Vagina (tissue), 2 donors: Measurements from ENCODE around the gene PAPPA. TPM values are rescaled to one million over a fixed set of nuclear protein-coding genes. Genes with fewer than 3 reads are reported as not detected.

ENCODE experiments used
- DNase-seq, 2 donors: peaks; one replicate each; pipeline ENCODE4 v3.0.0-alpha.2; 2017; ENCODE audit errors: extremely low spot score in 2 of 2
- H3K27ac ChIP-seq: fragments of 200-600 bp; sonication (generic); one replicate; pipeline ENCODE4 v1.5.1; 2019
- H3K27me3 ChIP-seq: fragments of 200-600 bp; sonication (generic); one replicate; pipeline ENCODE4 v1.5.1; 2019
- H3K36me3 ChIP-seq, 2 donors: fragments of 200-600 bp; sonication (generic); one replicate each; pipeline ENCODE4 v1.5.1; 2017 to 2019
- H3K4me1 ChIP-seq: fragments of 200-600 bp; sonication (generic); one replicate; pipeline ENCODE4 v1.5.1; 2019
- H3K4me3 ChIP-seq, 2 donors: fragments of 200-600 bp; sonication (generic); 1 replicate in 1 of 2; 2 replicates in 1 of 2; pipeline ENCODE4 v1.5.1; 2016 to 2019
- H3K9me3 ChIP-seq: fragments of 200-600 bp; sonication (generic); one replicate; pipeline ENCODE4 v1.5.1; 2019
- CTCF ChIP-seq, 3 experiments: fragments of 450-650 bp in 2 of 3; fragments of 200-600 bp in 1 of 3; sonication (generic) in 1 of 3; IDR thresholded peaks; one replicate each; pipeline ENCODE4 v1.5.1; 2017 to 2019; ENCODE audit warnings: antibody characterized with exemption in 3 of 3, mild to moderate bottlenecking in 2 of 3, moderate library complexity in 2 of 3
- POLR2A ChIP-seq, 2 donors: fragments of 450-650 bp; IDR thresholded peaks; one replicate each; pipeline ENCODE4 v1.6.1; 2017; ENCODE audit warnings: antibody characterized with exemption in 2 of 2, mild to moderate bottlenecking in 2 of 2, moderate library complexity in 2 of 2
- POLR2AphosphoS5 ChIP-seq, 2 donors: sonication (generic); formaldehyde crosslinking; IDR thresholded peaks; one replicate each; pipeline ENCODE4 v1.9.0; 2017; ENCODE audit warnings: antibody characterized with exemption in 2 of 2, mild to moderate bottlenecking in 2 of 2, low read depth in 1 of 2; ENCODE audit not compliant: insufficient read depth in 1 of 2
- intact Hi-C: fragments of 100-400 bp; cut with DNase I; formaldehyde crosslinking; loops from one replicate; pipeline ENCODE4 v1.15.1; 2023
- total RNA-seq: library from RNA; depleted of rRNA; stranded (reverse); fragments of >200 nt; gene quantifications from one replicate; pipeline ENCODE4 v1.2.3, GENCODE V29; 2016

The PAPPA gene
- total RNA-seq, 1 donor from 2014 or later = 4.4 TPM

- Histone ChIP-seq H3K27ac (no peak overlapping the region), H3K9me3 (no peaks in the 10 kb centered on the region), H3K4me1 (no peaks in the 10 kb centered on the region), H3K27me3 (no peaks in the 10 kb centered on the region), H3K36me3 (no peaks in the 10 kb centered on the region), H3K4me3 (no peak overlapping the region)
- no peak for DNase-seq
- no peak for TF ChIP-seq POLR2A (IDR thresholded peaks at IDR 0.05)
- no peak for TF ChIP-seq CTCF (IDR thresholded peaks at IDR 0.05)
- no peak for TF ChIP-seq POLR2AphosphoS5 (IDR thresholded peaks at IDR 0.05; ENCODE audit: insufficient read depth in 1 of 2, low read depth in 1 of 2)
- intact Hi-C loops = no loop called here
Observed at GRCh38 chr9:116116393-116116792, 37.2 kb upstream of the PAPPA start.

GRCh38 chr9:116123171-116123570, 30.4 kb upstream of the PAPPA start:
- TF ChIP-seq CTCF (IDR thresholded peaks at IDR 0.05) (no peak), POLR2A (IDR thresholded peaks at IDR 0.05) (no peak), POLR2AphosphoS5 (IDR thresholded peaks at IDR 0.05; ENCODE audit: insufficient read depth in 1 of 2, low read depth in 1 of 2) (no peak)
- intact Hi-C loops = no loop called here

GRCh38 chr9:116124472-116125040, 29.0 kb upstream of the PAPPA start:
- Histone ChIP-seq H3K4me3 (no peak overlapping the region), H3K27me3 (no peaks in the 10 kb centered on the region), H3K36me3 (no peaks in the 10 kb centered on the region), H3K4me1 (no peaks in the 10 kb centered on the region), H3K9me3 (no peaks in the 10 kb centered on the region), H3K27ac (no peak overlapping the region)
- intact Hi-C loops = no loop called here
- no peak for DNase-seq
- TF ChIP-seq POLR2AphosphoS5 (IDR thresholded peaks at IDR 0.05; ENCODE audit: insufficient read depth in 1 of 2, low read depth in 1 of 2) = no peak
- no peak for TF ChIP-seq POLR2A (IDR thresholded peaks at IDR 0.05)
- no peak for TF ChIP-seq CTCF (IDR thresholded peaks at IDR 0.05)

More at GRCh38 chr9:116123171-116123570, 30.4 kb upstream of the PAPPA start:
- Histone ChIP-seq H3K9me3 (no peaks in the 10 kb centered on the region), H3K36me3 (no peaks in the 10 kb centered on the region), H3K4me3 (no peak overlapping the region), H3K27ac (no peak overlapping the region), H3K27me3 (no peaks in the 10 kb centered on the region), H3K4me1 (no peaks in the 10 kb centered on the region)
- no peak for DNase-seq

GRCh38 chr9:116133163-116133562, 20.4 kb upstream of the PAPPA start:
- no peak for DNase-seq
- TF ChIP-seq POLR2AphosphoS5 (IDR thresholded peaks at IDR 0.05; ENCODE audit: insufficient read depth in 1 of 2, low read depth in 1 of 2) (no peak), POLR2A (IDR thresholded peaks at IDR 0.05) (no peak), CTCF (IDR thresholded peaks at IDR 0.05) (no peak)
- Histone ChIP-seq H3K4me3 (no peak overlapping the region), H3K9me3 (no peaks in the 10 kb centered on the region), H3K27me3 (no peaks in the 10 kb centered on the region), H3K27ac (no peak overlapping the region), H3K4me1 (no peaks in the 10 kb centered on the region), H3K36me3 (no peaks in the 10 kb centered on the region)
- intact Hi-C loops = no loop called here

- Histone ChIP-seq H3K36me3 (no peaks in the 10 kb centered on the region), H3K4me1 (no peaks in the 10 kb centered on the region), H3K27me3 (no peaks in the 10 kb centered on the region), H3K4me3 (no peak overlapping the region), H3K27ac (no peak overlapping the region), H3K9me3 (no peaks in the 10 kb centered on the region)
- intact Hi-C loops = no loop called here
- no peak for TF ChIP-seq POLR2AphosphoS5 (IDR thresholded peaks at IDR 0.05; ENCODE audit: insufficient read depth in 1 of 2, low read depth in 1 of 2)
- no peak for TF ChIP-seq CTCF (IDR thresholded peaks at IDR 0.05)
- TF ChIP-seq POLR2A (IDR thresholded peaks at IDR 0.05) = no peak
- DNase-seq = no peak
Observed at GRCh38 chr9:116134975-116135374, 18.6 kb upstream of the PAPPA start.
